Astrocyte of the cerebellum (primary cell): ENCODE results near the gene TASOR2.

Experiments
- DNase-seq: peaks from one replicate; pipeline ENCODE4 v3.0.0-alpha.2; 2011; ENCODE audit warnings: low read depth
- H3K4me3 ChIP-seq: 2 replicates; pipeline ENCODE4 v1.5.1; 2011; ENCODE audit warnings: mild to moderate bottlenecking, low read depth, low read length, moderate library complexity
- CTCF ChIP-seq: IDR thresholded peaks from 2 replicates; pipeline ENCODE4 v1.5.1; 2012; ENCODE audit warnings: low read length, low read depth, moderate library complexity, mild to moderate bottlenecking; ENCODE audit errors: missing control alignments
- in situ Hi-C: cut with HindIII; loops from 2 replicates; pipeline ENCODE4 v1.10.0; 2017; ENCODE audit warnings: low sequenced_read_pairs

The TASOR2 gene

GRCh38 chr10:5662708-5663579 lies 21.7 kb upstream of the TASOR2 start:
- TF ChIP-seq CTCF: no peak
- DNase-seq: no peak
- H3K4me3 ChIP-seq: no peak overlapping the region
- in situ Hi-C loops: no loop called here

GRCh38 chr10:5663692-5664427 lies 20.8 kb upstream of the TASOR2 start:
- no peak overlapping the region for H3K4me3 ChIP-seq
- in situ Hi-C loops: no loop called here
- DNase-seq: no peak
- no peak for TF ChIP-seq CTCF

- DNase-seq: no peak
- no peak for TF ChIP-seq CTCF
- peak overlapping the region; percentile 73 for H3K4me3 ChIP-seq
- in situ Hi-C loops: no loop called here
These were observed 19.1 kb upstream of the TASOR2 start for GRCh38 chr10:5665373-5666007.

- in situ Hi-C loops: no loop called here
- TF ChIP-seq CTCF: no peak
- no peak for DNase-seq
- peak within 1 kb of the TSS; percentile 73 for H3K4me3 ChIP-seq
These were observed 18.4 kb upstream of the TASOR2 start, which contains the start of gene ASB13 for GRCh38 chr10:5666008-5666840. Gene ASB13, minus strand, starts transcription at chr10:5666595. Its CDS starts 44 bp downstream, at chr10:5666551.

- in situ Hi-C loops: no loop called here
- no peak for TF ChIP-seq CTCF
- H3K4me3 ChIP-seq: peak overlapping the region; percentile 73
- DNase-seq: no peak
These were observed 17.6 kb upstream of the TASOR2 start for GRCh38 chr10:5666841-5667630.
